ENCODE data around the gene PIM2. TPM values are rescaled to one million over a fixed set of nuclear protein-coding genes. Genes with fewer than 3 reads are reported as not detected.

Gene PIM2
- total RNA-seq, 1 experiment from 2014 or later = 4.4 TPM

- no peak for DNase-seq
- H3K9me3 ChIP-seq (ENCODE audit: insufficient read depth, low read depth) = no peaks in the 10 kb centered on the region
- peak overlapping the region; percentile 72 for H3K4me2 ChIP-seq
- H3K27me3 ChIP-seq (ENCODE audit: insufficient read depth, low read depth) = no peaks in the 10 kb centered on the region
- no peaks in the 10 kb centered on the region for H4K20me1 ChIP-seq (ENCODE audit: insufficient read depth)
- H3K4me1 ChIP-seq (replicated peaks; ENCODE audit: insufficient read depth) = no peaks in the 10 kb centered on the region; the same call in 1 of the 2 replicates
- H3K36me3 ChIP-seq (ENCODE audit: low read depth) = no peaks in the 10 kb centered on the region
- no peak overlapping the region for H2AFZ ChIP-seq
- no peak for TF ChIP-seq EZH2 (IDR thresholded peaks at IDR 0.05; ENCODE audit: low read depth)
- TF ChIP-seq, protein P1, sequence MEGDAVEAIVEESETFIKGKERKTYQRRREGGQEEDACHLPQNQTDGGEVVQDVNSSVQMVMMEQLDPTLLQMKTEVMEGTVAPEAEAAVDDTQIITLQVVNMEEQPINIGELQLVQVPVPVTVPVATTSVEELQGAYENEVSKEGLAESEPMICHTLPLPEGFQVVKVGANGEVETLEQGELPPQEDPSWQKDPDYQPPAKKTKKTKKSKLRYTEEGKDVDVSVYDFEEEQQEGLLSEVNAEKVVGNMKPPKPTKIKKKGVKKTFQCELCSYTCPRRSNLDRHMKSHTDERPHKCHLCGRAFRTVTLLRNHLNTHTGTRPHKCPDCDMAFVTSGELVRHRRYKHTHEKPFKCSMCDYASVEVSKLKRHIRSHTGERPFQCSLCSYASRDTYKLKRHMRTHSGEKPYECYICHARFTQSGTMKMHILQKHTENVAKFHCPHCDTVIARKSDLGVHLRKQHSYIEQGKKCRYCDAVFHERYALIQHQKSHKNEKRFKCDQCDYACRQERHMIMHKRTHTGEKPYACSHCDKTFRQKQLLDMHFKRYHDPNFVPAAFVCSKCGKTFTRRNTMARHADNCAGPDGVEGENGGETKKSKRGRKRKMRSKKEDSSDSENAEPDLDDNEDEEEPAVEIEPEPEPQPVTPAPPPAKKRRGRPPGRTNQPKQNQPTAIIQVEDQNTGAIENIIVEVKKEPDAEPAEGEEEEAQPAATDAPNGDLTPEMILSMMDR (conservative IDR thresholded peaks at IDR 0.05) = no peak
- H3K27ac ChIP-seq = no peak overlapping the region
- H3K9me2 ChIP-seq (ENCODE audit: insufficient read depth) = no peaks in the 10 kb centered on the region
- intact Hi-C loops (cut with micrococcal nuclease; ENCODE audit: unreplicated experiment) = loop anchor here (5.0 kb wide), 2 partner anchors 85 to 100 kb away; partner anchors contain the start of genes CCDC120 and TFE3
- CTCF ChIA-PET = no interaction called here
- peak overlapping the region; percentile 51; the same call in 1 of the 2 replicates for H3K4me3 ChIP-seq
- BruUV-seq (replicated peaks) = no TSS peak
- no peaks in the 10 kb centered on the region for H3F3A ChIP-seq (ENCODE audit: insufficient read depth, low read depth)
- POLR2A ChIA-PET (ENCODE audit: unreplicated experiment) = no interaction called here
- peaks cover 22% of the 10 kb centered on the region; the same call in 1 of the 2 replicates for H3K79me2 ChIP-seq (ENCODE audit: low read depth)
Observed at GRCh38 chrX:48956728-48957414, 38.0 kb upstream of the PIM2 start.

- intact Hi-C loops (cut with micrococcal nuclease; ENCODE audit: unreplicated experiment) = no loop called here
- no peaks in the 10 kb centered on the region; the same call in 1 of the 2 replicates for H4K20me1 ChIP-seq (ENCODE audit: insufficient read depth)
- no peak overlapping the region for H3K4me2 ChIP-seq
- no peaks in the 10 kb centered on the region for H3K4me1 ChIP-seq (replicated peaks; ENCODE audit: insufficient read depth)
- no peak overlapping the region for H2AFZ ChIP-seq
- TF ChIP-seq, protein P1 (conservative IDR thresholded peaks at IDR 0.05) = no peak
- TF ChIP-seq EZH2 (IDR thresholded peaks at IDR 0.05; ENCODE audit: low read depth) = no peak
- H3K4me3 ChIP-seq = no peak overlapping the region
- POLR2A ChIA-PET (ENCODE audit: unreplicated experiment) = interaction anchor here (0.6 kb wide), 1 partner anchor 1361 kb away, joined by 3 read pairs; no protein-coding TSS in a partner anchor
- H3K27me3 ChIP-seq (ENCODE audit: insufficient read depth, low read depth) = no peaks in the 10 kb centered on the region
- CTCF ChIA-PET = no interaction called here
- H3K27ac ChIP-seq = no peak overlapping the region
- H3K79me2 ChIP-seq (ENCODE audit: low read depth) = no peaks in the 10 kb centered on the region
- H3F3A ChIP-seq (ENCODE audit: insufficient read depth, low read depth) = no peaks in the 10 kb centered on the region
- DNase-seq = no peak
- H3K9me2 ChIP-seq (ENCODE audit: insufficient read depth) = no peaks in the 10 kb centered on the region
- H3K36me3 ChIP-seq (ENCODE audit: low read depth) = no peaks in the 10 kb centered on the region
- BruUV-seq (replicated peaks) = no TSS peak
- H3K9me3 ChIP-seq (ENCODE audit: insufficient read depth, low read depth) = no peaks in the 10 kb centered on the region
Observed at GRCh38 chrX:48948589-48948988, 29.8 kb upstream of the PIM2 start.

- H3K4me3 ChIP-seq = no peak overlapping the region
- ChIA-PET CTCF (no interaction called here), POLR2A (ENCODE audit: unreplicated experiment) (no interaction called here)
- TF ChIP-seq, protein P1 (conservative IDR thresholded peaks at IDR 0.05) = peak; percentile 56
- TF ChIP-seq EZH2 (IDR thresholded peaks at IDR 0.05; ENCODE audit: low read depth) = no peak
- no peaks in the 10 kb centered on the region for H3K79me2 ChIP-seq (ENCODE audit: low read depth)
- H3K4me1 ChIP-seq (replicated peaks; ENCODE audit: insufficient read depth) = no peaks in the 10 kb centered on the region
- BruUV-seq (replicated peaks) = no TSS peak
- H3K27me3 ChIP-seq (ENCODE audit: insufficient read depth, low read depth) = no peaks in the 10 kb centered on the region
- H3K36me3 ChIP-seq (ENCODE audit: low read depth) = no peaks in the 10 kb centered on the region
- intact Hi-C loops (cut with micrococcal nuclease; ENCODE audit: unreplicated experiment) = no loop called here
- peak in 1 of 2 experiments; percentile 21 for DNase-seq
- H4K20me1 ChIP-seq (ENCODE audit: insufficient read depth) = no peaks in the 10 kb centered on the region; the same call in 1 of the 2 replicates
- no peak overlapping the region for H2AFZ ChIP-seq
- no peak overlapping the region for H3K27ac ChIP-seq
- no peaks in the 10 kb centered on the region for H3F3A ChIP-seq (ENCODE audit: insufficient read depth, low read depth)
- H3K9me2 ChIP-seq (ENCODE audit: insufficient read depth) = no peaks in the 10 kb centered on the region
- H3K9me3 ChIP-seq (ENCODE audit: insufficient read depth, low read depth) = no peaks in the 10 kb centered on the region
- no peak overlapping the region for H3K4me2 ChIP-seq
Observed at GRCh38 chrX:48945517-48946348, 26.9 kb upstream of the PIM2 start.
